GM21423 (cell line): ENCODE measurements around the gene CMPK2.
A peak's percentile ranks its signal among the peaks of the same experiment; 100 is the strongest.

ENCODE experiments used
- ATAC-seq: cut with Tn5 transposase; IDR thresholded peaks from one replicate; pipeline ENCODE4 v1.9.1; 2021; ENCODE audit warnings: mild to moderate bottlenecking, moderate library complexity; ENCODE audit not compliant: unreplicated experiment

Gene CMPK2

GRCh38 chr2:6845903-6846302 lies 19.8 kb downstream of the CMPK2 start:
- no peak for ATAC-seq

- no peak for ATAC-seq
These were observed 20.4 kb downstream of the CMPK2 start for GRCh38 chr2:6845312-6845711.

GRCh38 chr2:6841537-6842287 lies 24.0 kb downstream of the CMPK2 start:
- no peak for ATAC-seq

- ATAC-seq, result no peak
These were observed 26.9 kb downstream of the CMPK2 start for GRCh38 chr2:6838673-6839319.

- no peak for ATAC-seq
These were observed 30.2 kb downstream of the CMPK2 start for GRCh38 chr2:6835467-6835866.

GRCh38 chr2:6834163-6834562 lies 31.5 kb downstream of the CMPK2 start:
- no peak for ATAC-seq

- no peak for ATAC-seq
These were observed 32.5 kb downstream of the CMPK2 start for GRCh38 chr2:6833300-6833604.

- ATAC-seq, result no peak
These were observed 33.0 kb downstream of the CMPK2 start for GRCh38 chr2:6832596-6833299.

GRCh38 chr2:6831229-6831628 lies 34.5 kb downstream of the CMPK2 start:
- ATAC-seq, result no peak

GRCh38 chr2:6828299-6828584 lies 37.5 kb downstream of the CMPK2 start:
- no peak for ATAC-seq

GRCh38 chr2:6827566-6828298 lies 38.0 kb downstream of the CMPK2 start:
- no peak for ATAC-seq

GRCh38 chr2:6826081-6826913 lies 39.4 kb downstream of the CMPK2 start:
- ATAC-seq, result peak; percentile 93

- no peak for ATAC-seq
These were observed 40.7 kb downstream of the CMPK2 start for GRCh38 chr2:6824962-6825361.

- no peak for ATAC-seq
These were observed 42.6 kb downstream of the CMPK2 start for GRCh38 chr2:6823111-6823510.

GRCh38 chr2:6822406-6822805 lies 43.3 kb downstream of the CMPK2 start:
- no peak for ATAC-seq

- no peak for ATAC-seq
These were observed 44.7 kb downstream of the CMPK2 start for GRCh38 chr2:6820903-6821584.

GRCh38 chr2:6820236-6820635 lies 45.5 kb downstream of the CMPK2 start:
- ATAC-seq, result no peak

GRCh38 chr2:6819668-6820067 lies 46.0 kb downstream of the CMPK2 start:
- ATAC-seq, result no peak

GRCh38 chr2:6818012-6818411 lies 47.7 kb downstream of the CMPK2 start:
- no peak for ATAC-seq

- no peak for ATAC-seq
These were observed 50.8 kb downstream of the CMPK2 start for GRCh38 chr2:6814869-6815268.
